DOHH2 (cell line): ENCODE measurements around the gene PCDHGA12.
A peak's percentile ranks its signal among the peaks of the same experiment; 100 is the strongest.
"Not testable (repeated sequence)": the region's sequence is repeated elsewhere in the genome, so short reads cannot be mapped to it uniquely, and the experiment has no call there.

ENCODE experiments used
- H3F3A ChIP-seq: fragments of 200-600 bp; sonication (generic), shearing (Covaris generic); 2 replicates; pipeline ENCODE4 v1.6.0; 2016; ENCODE audit warnings: antibody characterized with exemption, mild to moderate bottlenecking; ENCODE audit not compliant: control insufficient read depth, insufficient read depth
- H3K27ac ChIP-seq: fragments of 200-600 bp; sonication (generic); 2 replicates; pipeline ENCODE4 v1.5.1; 2014; ENCODE audit warnings: low read depth, mild to moderate bottlenecking, low read length, moderate library complexity
- H3K27me3 ChIP-seq: fragments of 200-600 bp; sonication (generic); 2 replicates; pipeline ENCODE4 v1.6.1; 2014; ENCODE audit warnings: mild to moderate bottlenecking, low read length, mixed read lengths; ENCODE audit not compliant: control insufficient read depth
- H3K36me3 ChIP-seq: fragments of 200-600 bp; sonication (generic); 2 replicates; pipeline ENCODE4 v1.6.1; 2014; ENCODE audit warnings: mild to moderate bottlenecking, low read length, moderate library complexity, mixed read lengths; ENCODE audit not compliant: control insufficient read depth
- H3K4me1 ChIP-seq: fragments of 200-600 bp; sonication (generic); 2 replicates; pipeline ENCODE4 v1.6.1; 2014; ENCODE audit warnings: mild to moderate bottlenecking, low read length, mixed read lengths; ENCODE audit not compliant: control insufficient read depth
- H3K4me2 ChIP-seq: fragments of 200-600 bp; sonication (generic); 2 replicates; pipeline ENCODE4 v1.6.0; 2014; ENCODE audit warnings: mild to moderate bottlenecking, low read length, moderate library complexity
- H3K4me3 ChIP-seq: fragments of 200-600 bp; sonication (generic); 2 replicates; pipeline ENCODE4 v1.5.1; 2014; ENCODE audit warnings: mild to moderate bottlenecking, low read length, mixed read lengths
- H3K79me2 ChIP-seq: fragments of 200-600 bp; sonication (generic); 2 replicates; pipeline ENCODE4 v1.6.1; 2014; ENCODE audit warnings: mild to moderate bottlenecking, low read length, mixed read lengths; ENCODE audit not compliant: control insufficient read depth
- H3K9me2 ChIP-seq: fragments of 200-600 bp; sonication (generic); replicated peaks from 2 replicates; pipeline ENCODE4 v1.6.1; 2014; ENCODE audit warnings: mild to moderate bottlenecking, low read length, mixed read lengths; ENCODE audit not compliant: control insufficient read depth
- H3K9me3 ChIP-seq: fragments of 200-600 bp; sonication (generic); 2 replicates; pipeline ENCODE4 v1.6.1; 2014; ENCODE audit warnings: antibody characterized with exemption, low read length, mixed read lengths; ENCODE audit not compliant: control insufficient read depth, insufficient read depth
- H4K20me1 ChIP-seq: fragments of 200-600 bp; sonication (generic); 2 replicates; pipeline ENCODE4 v1.6.0; 2014; ENCODE audit warnings: low read depth, mild to moderate bottlenecking, antibody characterized with exemption, low read length, moderate library complexity; ENCODE audit not compliant: control insufficient read depth, insufficient read depth
- EZH2phosphoT487 ChIP-seq: fragments of 200-600 bp; sonication (generic); IDR thresholded peaks from 2 replicates; pipeline ENCODE4 v1.6.1; 2017; ENCODE audit warnings: borderline replicate concordance, mild to moderate bottlenecking, antibody characterized with exemption, low read length, moderate library complexity, mixed read lengths
- TF ChIP-seq, protein P1 (sequence below): fragments of 200-600 bp; sonication (generic); IDR thresholded peaks from one replicate; pipeline ENCODE4 v1.5.1; 2014; ENCODE audit warnings: antibody characterized with exemption, mild to moderate bottlenecking, low read depth, low read length; ENCODE audit not compliant: poor library complexity, severe bottlenecking

Gene PCDHGA12

DNA sequence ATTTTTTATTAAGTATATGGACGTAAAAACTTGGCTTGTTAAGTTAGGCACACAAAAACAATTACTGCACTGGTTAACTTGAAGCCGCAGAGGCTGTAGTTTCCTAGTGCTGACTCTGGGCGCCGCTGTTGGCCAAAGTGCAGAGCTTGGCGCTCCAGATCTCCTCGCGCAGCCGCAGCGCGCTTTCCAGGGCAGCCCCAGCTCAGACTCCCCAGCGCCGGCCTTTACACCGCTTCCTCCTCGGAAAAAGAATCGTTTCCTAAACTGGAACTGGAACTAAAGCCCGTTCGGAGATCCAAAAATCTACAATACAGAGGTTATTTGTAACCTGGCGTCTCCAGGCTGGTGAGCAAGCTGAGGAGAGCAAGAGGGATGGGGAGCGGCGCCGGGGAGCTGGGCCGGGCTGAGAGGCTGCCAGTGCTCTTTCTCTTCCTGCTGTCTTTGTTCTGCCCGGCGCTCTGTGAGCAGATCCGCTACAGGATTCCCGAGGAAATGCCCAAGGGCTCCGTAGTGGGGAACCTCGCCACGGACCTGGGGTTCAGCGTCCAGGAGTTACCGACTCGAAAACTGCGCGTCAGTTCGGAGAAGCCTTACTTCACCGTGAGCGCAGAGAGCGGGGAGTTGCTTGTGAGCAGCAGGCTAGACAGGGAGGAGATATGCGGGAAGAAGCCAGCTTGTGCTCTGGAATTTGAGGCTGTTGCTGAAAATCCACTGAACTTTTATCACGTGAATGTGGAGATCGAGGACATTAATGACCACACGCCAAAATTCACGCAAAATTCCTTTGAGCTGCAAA lies 32.4 kb upstream of the PCDHGA12 start, which contains the start of gene PCDHGB5:
TSS of gene PCDHGB5 (plus strand) at position 192 of the 796 bp plus-strand sequence. CDS start at position 373, 181 bp downstream.
- not testable (repeated sequence) for H3K27ac ChIP-seq, H3K4me1 ChIP-seq, H3F3A ChIP-seq, H4K20me1 ChIP-seq, H3K9me2 ChIP-seq, H3K4me2 ChIP-seq, H3K27me3 ChIP-seq
- TF ChIP-seq, protein P1, sequence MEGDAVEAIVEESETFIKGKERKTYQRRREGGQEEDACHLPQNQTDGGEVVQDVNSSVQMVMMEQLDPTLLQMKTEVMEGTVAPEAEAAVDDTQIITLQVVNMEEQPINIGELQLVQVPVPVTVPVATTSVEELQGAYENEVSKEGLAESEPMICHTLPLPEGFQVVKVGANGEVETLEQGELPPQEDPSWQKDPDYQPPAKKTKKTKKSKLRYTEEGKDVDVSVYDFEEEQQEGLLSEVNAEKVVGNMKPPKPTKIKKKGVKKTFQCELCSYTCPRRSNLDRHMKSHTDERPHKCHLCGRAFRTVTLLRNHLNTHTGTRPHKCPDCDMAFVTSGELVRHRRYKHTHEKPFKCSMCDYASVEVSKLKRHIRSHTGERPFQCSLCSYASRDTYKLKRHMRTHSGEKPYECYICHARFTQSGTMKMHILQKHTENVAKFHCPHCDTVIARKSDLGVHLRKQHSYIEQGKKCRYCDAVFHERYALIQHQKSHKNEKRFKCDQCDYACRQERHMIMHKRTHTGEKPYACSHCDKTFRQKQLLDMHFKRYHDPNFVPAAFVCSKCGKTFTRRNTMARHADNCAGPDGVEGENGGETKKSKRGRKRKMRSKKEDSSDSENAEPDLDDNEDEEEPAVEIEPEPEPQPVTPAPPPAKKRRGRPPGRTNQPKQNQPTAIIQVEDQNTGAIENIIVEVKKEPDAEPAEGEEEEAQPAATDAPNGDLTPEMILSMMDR: peak; percentile 43
- peak within 1 kb of the TSS; percentile 58 for H3K4me3 ChIP-seq
- peaks cover 16% of the 10 kb centered on the region for H3K79me2 ChIP-seq
- peaks cover 48% of the 10 kb centered on the region for H3K9me3 ChIP-seq
- peaks cover 41% of the 10 kb centered on the region for H3K36me3 ChIP-seq

DNA sequence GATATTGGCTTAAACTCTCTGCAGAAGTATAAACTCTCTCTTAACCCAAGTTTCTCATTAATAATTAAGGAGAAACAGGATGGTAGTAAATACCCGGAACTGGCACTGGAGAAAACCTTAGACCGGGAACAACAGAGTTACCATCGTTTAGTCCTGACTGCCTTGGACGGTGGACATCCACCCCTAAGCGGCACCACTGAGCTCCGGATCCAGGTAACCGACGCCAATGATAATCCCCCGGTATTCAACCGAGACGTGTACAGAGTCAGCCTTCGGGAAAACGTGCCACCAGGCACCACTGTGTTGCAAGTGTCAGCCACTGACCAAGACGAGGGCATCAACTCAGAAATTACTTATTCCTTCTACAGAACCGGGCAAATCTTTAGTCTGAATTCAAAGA lies 31.7 kb upstream of the PCDHGA12 start:
- Histone ChIP-seq H3K36me3 (peaks cover 36% of the 10 kb centered on the region), H3K9me2 (no peaks in the 10 kb centered on the region), H3F3A (no peaks in the 10 kb centered on the region; the same call in 1 of the 2 replicates), H3K27ac (no peak overlapping the region), H4K20me1 (no peaks in the 10 kb centered on the region), H3K4me2 (no peak overlapping the region), H3K27me3 (no peaks in the 10 kb centered on the region), H3K79me2 (peaks cover 16% of the 10 kb centered on the region), H3K4me3 (peak overlapping the region; percentile 24; the same call in 1 of the 2 replicates), H3K9me3 (peaks cover 44% of the 10 kb centered on the region), H3K4me1 (no peaks in the 10 kb centered on the region)
- TF ChIP-seq, protein P1: no peak
- TF ChIP-seq EZH2phosphoT487: no peak

DNA sequence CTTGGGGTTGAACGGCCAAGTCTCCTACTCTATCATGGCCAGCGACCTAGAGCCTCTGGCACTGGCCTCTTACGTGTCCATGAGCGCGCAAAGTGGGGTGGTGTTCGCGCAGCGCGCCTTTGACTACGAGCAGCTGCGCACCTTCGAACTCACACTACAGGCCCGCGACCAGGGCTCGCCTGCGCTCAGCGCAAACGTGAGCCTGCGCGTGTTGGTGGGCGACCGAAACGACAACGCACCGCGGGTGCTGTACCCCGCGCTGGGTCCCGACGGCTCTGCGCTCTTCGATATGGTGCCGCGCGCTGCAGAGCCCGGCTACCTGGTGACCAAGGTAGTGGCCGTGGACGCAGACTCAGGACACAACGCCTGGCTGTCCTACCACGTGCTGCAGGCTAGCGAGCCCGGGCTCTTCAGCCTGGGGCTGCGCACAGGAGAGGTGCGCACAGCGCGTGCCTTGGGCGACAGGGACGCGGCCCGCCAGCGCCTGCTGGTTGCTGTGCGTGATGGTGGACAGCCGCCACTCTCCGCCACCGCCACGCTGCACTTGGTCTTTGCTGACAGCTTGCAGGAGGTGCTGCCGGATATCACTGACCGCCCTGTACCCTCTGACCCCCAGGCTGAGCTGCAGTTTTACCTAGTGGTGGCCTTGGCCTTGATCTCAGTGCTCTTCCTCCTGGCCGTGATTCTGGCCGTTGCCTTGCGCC lies 30.6 kb upstream of the PCDHGA12 start:
- Histone ChIP-seq H3K4me3 (0 out of 2 replicates have a peak overlapping the region, but pooled peaks have one; percentile 17), H3K9me2 (no peaks in the 10 kb centered on the region), H3K79me2 (peaks cover 16% of the 10 kb centered on the region), H3K36me3 (peaks cover 33% of the 10 kb centered on the region), H3K27me3 (no peaks in the 10 kb centered on the region), H3K4me1 (no peaks in the 10 kb centered on the region), H3K9me3 (peaks cover 37% of the 10 kb centered on the region), H4K20me1 (no peaks in the 10 kb centered on the region), H3F3A (no peaks in the 10 kb centered on the region; the same call in 1 of the 2 replicates), H3K4me2 (no peak overlapping the region), H3K27ac (no peak overlapping the region)
- TF ChIP-seq, protein P1: no peak
- no peak for TF ChIP-seq EZH2phosphoT487
